DMS114 treated with DMSO at 0.1 percent for 48 hours (cell line): Measurements from ENCODE around the gene PASK.

ENCODE experiments used
- DNase-seq: peaks from one replicate; lab custom pipeline; 2025; ENCODE audit not compliant: unreplicated experiment; lab: John Stamatoyannopoulos, UW

The PASK gene

DNA sequence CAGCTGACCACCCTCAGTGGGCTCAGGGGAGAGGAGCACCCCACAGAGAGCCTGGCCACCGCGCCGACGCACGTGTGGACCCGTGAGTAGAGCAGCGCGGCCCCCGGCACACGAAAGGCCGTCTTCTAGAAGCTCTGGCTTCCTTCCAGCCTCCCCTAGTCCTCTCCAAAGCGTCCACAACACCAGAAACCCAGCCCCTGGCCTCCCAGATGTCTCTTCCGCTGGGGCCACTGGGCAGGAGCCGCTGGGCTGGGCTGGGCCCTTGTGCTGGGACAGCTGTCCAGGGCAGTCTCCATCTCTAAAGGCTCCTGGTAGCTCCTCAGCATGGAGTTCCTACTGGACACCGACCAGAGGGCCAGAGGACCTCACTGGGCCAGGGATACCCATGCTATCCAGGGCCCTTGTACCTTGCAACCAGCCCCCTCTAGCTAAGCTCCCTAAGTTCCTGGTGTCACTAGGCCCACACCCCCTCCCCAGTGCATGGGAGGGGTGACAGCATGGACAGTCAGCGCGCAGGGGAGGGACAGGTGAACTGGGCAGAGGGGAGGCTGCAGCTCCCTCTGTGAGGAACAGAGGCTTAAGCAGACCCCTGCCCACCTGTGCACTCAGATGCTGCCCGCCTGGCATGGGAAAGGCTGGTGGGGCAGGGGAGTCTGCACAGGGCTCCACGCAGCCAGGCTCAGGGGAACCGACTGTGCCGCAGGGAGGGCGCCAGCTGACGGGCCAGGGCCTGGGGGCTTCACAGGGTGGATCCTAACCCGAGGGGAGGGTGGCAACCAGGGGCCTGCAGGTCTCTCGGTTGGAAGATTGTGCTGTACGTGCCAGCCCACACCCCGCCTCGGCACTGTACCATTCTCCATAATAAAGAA lies 80.1 kb downstream of the PASK start:
- DNase-seq = no peak

- no peak for DNase-seq
Observed at GRCh38 chr2:241068136-241068941, 80.9 kb downstream of the PASK start.

DNA sequence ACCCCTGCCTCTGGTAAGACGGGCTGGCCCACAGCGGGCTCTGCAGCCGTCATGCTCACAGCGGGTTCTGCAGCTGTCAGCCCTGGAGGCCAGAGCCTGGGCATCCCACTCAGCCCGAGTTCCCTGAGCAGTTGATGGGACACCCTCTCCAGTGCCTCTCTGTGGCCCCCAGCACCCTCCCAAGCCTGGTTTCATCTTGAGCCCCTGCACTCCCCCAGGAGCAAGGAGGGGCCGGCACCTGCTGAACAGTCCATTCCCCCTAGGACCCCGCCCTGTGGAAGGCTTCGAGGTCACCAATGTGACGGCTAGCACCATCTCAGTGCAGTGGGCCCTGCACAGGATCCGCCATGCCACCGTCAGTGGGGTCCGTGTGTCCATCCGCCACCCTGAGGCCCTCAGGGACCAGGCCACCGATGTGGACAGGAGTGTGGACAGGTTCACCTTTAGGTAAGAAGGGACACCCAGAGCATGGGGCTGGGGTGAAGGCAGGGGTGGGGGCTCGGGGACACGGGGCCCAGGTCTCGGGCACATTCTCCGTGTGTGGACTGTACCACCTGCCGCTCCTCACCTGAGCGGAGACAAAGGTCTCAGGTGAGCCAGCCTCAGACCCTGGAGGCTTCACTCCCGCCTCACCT lies 81.7 kb downstream of the PASK start:
- no peak for DNase-seq

DNA sequence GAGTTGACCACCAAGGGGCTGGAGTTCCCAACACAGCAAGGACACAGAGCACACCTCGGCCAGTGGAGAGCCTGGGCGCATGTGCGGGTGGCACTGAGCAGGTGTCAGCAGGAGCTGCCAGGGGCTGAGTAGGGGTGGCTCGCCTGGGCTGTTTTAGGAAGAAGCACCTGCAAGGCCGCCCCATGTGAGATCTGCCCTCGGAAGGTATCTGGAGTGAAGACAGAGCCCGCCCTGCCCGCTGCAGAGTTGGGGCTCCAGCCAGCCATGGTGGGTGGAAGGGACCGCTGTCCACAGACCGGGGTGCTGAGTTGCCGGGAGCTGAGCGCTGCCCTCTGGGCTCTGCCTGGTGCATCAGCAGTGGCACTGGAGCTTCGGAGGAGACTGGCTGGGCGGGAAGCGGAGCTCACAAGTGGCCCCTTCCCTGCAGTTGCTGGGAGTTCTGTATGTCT lies 82.4 kb downstream of the PASK start:
- DNase-seq = no peak

- DNase-seq = no peak
Observed at GRCh38 chr2:241066171-241066892, 82.9 kb downstream of the PASK start.

DNA sequence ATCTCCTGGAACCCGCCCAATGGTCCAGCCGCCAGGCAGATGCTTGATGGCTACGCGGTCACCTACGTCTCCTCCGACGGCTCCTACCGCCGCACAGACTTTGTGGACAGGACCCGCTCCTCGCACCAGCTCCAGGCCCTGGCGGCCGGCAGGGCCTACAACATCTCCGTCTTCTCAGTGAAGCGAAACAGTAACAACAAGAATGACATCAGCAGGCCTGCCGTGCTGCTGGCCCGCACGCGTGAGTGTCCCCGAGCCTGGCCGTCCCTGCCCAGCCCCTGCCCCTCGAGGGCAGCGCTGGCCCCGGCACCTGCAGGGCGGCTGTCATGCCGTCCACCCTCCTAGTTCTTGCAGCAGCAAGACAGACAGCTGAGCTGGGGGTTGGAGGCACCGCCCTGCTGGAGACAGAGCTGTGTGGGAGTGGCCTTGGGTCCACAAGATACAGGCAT lies 83.9 kb downstream of the PASK start:
- no peak for DNase-seq

- DNase-seq = no peak
Observed at GRCh38 chr2:241064802-241065354, 84.4 kb downstream of the PASK start.

DNA sequence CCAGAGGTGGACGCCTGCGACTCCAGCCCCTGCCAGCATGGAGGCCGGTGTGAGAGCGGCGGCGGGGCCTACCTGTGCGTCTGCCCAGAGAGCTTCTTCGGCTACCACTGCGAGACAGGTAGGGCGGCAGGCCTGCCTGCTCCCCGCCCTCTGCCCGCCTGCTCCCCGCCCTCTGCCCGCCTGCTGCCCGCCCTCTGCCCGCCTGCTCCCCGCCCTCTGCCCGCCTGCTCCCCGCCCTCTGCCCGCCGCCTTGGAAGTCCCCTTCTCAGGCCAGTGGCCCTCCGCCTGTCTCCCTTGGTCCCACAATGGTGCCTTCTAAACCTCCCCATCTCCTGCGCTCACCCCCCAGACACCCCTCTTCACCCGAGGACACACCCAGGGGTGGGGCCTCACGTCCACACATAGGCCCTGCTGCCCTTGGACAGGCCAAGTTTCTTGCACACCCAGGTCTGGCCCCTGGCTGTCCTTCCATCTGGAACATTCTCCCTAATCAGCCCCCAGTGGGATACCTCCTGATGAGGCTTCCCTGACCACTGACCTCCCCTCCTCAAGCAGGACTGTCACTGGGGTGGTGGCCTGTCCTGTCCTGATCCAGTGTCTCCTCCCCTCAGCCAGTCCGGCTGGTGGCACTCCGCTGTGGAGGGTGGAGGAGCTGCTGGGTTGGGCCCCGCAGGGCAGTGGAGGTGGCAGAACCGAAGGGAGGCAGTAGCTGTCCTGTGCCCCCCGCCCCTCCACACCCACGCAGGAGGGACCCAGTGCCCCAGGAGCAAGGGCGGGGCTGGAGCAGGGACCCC lies 85.1 kb downstream of the PASK start:
- DNase-seq = no peak

- no peak for DNase-seq
Observed at GRCh38 chr2:241063587-241063986, 85.7 kb downstream of the PASK start.

DNA sequence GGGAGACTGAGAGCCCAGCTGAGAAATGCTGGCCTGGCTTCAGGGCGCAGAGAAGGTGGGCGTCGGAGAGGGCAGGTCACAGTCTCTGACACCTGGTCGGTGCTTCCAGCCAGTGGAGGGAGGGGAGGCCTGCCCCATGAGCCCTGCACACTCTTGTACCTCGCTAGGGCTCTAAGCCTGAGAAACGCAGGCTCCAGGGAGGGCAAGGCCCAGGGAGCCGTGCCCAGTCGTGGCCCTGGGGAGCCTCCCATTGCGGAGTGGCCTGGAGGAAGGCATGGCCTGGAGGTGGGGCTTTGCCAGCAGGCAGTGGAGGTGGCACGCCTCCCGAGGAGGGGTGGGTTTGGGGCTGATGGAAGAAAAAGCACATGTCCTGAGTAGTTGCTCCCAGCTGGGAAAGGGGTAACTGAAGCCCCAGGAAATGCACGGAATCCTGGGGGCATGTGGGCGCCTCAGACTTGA lies 86.2 kb downstream of the PASK start:
- no peak for DNase-seq

DNA sequence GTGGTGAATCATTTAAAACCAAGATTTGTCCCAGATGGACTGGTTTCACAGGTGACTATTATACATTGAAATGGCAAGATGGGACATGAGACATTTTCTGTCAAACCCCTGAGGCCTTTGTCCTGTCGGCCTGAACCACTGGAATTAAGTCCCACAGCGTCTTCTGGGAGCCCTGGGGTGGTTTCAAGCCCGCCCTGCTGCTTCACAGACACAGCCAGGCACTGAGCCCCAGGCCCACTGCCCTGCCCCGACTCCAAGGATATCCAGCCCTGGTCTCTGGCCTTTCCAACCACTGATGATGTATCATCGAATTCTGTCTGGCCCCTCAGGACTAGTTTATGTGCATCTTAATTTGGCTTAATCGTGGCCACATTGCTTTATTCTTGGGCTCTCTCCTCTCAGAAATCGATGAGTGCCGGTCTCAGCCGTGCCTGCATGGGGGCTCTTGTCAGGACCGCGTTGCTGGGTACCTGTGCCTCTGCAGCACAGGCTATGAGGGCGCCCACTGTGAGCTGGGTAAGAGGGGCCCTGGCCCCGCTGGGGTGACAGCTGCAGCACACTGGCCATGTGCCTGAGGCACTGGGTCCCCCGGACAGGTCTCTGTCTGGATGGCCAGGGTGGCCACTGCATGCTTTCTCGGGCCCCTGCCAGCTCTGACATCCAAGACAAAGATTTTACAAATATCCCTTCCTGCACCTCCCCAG lies 86.7 kb downstream of the PASK start:
- DNase-seq = no peak

DNA sequence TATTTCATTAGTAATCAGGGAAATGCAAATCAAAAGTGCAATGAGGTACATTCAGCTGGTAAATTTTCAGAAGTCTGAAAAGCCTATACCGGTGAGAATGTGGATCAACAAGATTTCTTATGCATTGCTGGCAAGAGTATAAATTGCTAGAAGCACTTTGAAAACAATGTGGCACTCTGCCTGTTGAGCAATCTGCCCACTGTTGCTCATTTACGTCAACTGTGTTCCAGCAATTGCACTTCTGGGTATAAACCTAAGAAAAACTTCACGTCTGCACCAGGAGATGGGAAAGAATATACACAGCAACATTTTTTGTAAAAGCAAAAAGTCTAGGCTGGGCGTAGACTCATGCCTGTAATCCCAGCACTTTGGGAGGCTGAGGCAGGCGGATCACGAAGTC lies 88.0 kb downstream of the PASK start:
- DNase-seq = no peak
